ENCODE data around the gene INPP4A.

INPP4A gene

GRCh38 chr2:98478088-98478551 is 33.5 kb downstream of the INPP4A start:
- no peak for DNase-seq

DNA sequence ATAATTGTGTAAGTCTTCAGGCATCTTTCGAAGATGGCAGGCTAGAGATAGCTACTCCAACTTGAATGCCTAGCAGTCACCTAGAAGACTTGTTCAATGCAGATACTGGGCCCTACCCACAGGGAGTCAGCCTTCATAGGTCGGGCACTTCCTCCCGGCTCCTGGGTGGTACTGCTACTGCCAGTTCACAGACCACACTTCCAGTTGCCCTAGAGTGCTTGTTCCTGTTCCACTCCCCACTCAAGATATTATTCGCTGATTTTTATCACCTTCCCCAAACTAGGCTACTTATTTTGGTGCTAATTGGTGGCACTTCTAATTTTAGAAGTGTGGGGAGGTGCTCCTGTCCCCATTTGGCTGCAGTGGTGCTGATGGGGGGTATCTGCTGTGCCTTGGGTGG is 34.2 kb downstream of the INPP4A start:
- DNase-seq, result no peak

DNA sequence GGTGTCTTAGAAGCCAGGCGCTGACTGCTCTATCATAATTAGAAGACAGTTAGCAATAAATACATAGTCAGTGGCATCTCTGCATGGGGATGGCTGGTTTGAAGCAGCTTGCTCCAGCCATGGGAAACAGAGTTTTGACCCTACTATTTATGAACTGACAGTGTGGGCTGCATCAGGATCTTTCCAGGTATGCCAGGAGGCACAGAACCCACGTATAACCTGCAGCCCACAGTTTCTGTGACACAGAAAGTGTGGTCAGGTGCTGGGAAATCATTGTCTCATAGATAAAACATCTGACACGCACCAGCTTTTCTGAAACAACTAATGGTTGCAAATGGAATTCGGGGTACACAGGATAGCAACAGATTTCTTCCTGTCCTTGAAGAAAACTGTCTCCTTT is 34.7 kb downstream of the INPP4A start:
- no peak for DNase-seq

- no peak for DNase-seq
These were observed 35.4 kb downstream of the INPP4A start for GRCh38 chr2:98479959-98480524.

GRCh38 chr2:98480598-98480997 is 35.9 kb downstream of the INPP4A start:
- DNase-seq, result no peak

DNA sequence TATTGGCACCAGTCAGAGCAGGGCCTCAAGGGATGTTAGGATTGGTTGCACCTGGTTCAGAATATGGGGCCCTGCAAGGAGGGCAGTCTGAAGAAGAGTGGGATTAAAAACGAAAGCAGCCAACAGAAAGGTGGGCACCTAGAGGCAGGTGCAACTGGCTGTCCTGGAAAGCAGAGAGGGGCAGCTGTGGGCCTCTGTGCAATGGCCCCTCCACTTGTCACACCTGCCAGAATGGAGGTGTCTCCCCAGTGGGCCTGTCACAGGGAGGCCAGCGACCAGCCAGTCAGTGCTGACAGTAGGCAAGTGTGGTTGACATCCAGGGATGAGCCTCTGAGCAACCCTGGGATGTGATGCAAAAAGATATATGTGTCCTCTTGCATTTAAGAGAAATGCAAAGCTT is 37.7 kb downstream of the INPP4A start:
- DNase-seq, result no peak

DNA sequence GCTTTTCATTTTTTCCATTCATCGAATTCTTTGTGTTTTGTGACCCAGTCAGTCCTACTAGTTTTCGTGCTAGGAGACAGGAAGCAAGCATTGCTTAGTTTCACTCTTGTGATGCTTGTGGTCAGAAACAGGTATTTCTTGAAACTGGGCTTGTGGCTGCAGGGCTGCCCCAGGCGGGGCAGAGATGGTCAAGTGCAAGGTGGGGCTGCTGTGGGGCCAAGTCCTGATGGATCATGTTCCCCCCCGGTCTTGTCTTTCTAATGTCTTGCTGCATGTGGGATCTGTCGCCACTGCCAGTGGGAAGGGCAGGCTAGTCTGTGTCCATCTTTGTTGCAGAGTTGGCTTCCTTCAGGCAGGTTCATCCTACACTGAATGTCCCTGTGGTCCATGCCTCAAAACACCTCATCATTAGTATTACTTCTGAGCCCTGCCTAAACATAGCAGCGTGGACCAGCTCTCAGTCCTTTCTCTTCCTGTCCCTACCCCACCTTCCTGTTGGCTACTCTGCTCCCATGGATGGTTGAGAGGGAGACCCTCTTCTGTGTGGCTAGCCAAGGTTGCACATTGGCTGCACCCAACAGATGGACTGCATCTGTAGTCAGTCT is 38.7 kb downstream of the INPP4A start:
- no peak for DNase-seq

- DNase-seq, result no peak
These were observed 39.5 kb downstream of the INPP4A start for GRCh38 chr2:98484121-98484557.

DNA sequence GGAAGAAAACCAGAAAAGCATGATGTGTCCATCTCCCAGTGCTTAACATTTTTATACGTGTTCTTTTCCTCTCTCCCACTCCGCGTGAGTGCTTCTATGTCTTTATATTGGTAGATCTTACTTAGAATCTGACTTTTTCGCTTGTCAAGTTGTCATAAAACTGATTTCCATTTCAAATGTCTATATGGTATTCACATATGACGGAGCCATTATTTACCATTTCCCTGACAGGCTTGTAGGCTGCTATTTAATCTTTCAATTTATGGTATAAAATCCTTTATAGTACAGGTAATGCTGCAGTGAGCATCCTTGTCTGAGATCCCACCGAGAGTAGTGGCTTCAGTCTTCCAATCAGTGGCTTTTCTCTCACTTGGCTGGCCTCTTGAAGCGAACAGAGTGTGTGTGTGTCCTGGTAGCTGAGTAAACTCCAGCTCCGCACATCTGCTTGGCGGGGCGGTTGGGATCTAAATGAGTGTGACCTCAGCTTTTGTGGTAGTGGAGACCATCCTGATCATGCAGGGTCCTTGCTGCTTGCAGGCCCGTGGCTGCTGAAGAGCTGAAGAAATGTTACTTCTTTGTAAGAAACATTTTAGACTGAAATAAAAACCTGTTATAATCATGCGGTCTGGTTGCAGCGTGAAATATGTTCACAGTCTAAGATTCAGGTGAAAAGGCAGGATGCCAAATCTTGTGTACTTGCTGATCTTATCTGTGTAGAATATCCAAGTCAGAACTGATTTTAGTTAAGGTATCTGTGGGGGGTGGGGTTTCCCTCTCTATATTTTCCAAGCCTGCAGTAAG is 40.2 kb downstream of the INPP4A start:
- no peak for DNase-seq

DNA sequence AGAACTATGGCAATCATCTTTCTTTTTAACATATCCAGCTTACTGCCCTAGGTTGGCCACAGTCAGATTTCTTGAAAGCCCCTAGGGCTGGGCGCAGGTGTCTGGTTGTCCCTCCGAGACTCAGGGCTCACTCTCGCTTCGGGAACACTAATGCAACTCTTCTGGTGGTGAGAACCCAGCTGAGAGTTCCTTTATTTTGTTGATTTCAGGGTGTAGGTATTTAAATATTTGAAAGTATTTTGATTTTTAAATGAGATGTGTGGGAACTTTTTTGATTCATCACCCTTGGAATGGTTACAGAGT is 40.7 kb downstream of the INPP4A start:
- DNase-seq, result no peak

GRCh38 chr2:98486374-98486981 is 41.8 kb downstream of the INPP4A start:
- no peak for DNase-seq

- no peak for DNase-seq
These were observed 42.6 kb downstream of the INPP4A start for GRCh38 chr2:98487101-98487805.

DNA sequence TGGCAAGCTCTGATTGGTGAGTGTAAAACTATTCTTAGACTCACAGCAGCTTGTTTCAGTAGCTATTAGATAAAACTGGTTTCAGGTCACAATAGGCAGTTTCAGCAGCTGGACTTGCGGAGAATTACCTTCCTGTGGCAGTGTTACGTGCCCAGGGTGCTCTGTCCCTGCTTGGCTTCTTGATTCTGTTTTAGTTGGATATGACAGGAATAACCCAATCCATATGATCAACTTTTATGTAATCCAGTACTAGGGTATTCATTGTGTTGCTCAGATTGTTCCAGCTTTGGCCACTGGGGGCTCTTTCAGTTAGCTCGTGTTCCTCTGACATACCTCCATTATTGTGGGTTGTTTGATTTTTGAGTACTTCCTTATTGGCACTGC is 43.1 kb downstream of the INPP4A start:
- no peak for DNase-seq

- DNase-seq, result no peak
These were observed 43.6 kb downstream of the INPP4A start for GRCh38 chr2:98488252-98488651.

DNA sequence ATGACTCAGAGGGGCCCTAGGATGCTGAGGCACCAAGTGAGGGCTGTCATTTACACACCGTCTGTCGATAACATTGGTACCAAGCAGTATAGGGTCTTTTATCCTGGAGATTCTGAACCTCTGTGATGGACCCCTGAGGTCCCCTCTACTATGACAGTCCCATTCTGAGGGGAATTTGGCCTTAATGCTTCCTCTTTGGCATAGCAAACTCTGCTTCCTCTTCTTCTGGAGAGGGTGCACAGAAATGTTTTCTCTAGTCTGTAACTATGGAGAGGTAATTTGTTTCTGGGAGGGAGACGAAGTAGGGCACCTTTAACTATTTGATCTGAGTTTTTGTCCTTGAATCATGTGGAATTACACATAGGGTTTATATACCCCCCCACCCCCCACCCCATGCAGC is 44.8 kb downstream of the INPP4A start:
- no peak for DNase-seq

- DNase-seq, result no peak
These were observed 45.6 kb downstream of the INPP4A start for GRCh38 chr2:98489971-98490962.

DNA sequence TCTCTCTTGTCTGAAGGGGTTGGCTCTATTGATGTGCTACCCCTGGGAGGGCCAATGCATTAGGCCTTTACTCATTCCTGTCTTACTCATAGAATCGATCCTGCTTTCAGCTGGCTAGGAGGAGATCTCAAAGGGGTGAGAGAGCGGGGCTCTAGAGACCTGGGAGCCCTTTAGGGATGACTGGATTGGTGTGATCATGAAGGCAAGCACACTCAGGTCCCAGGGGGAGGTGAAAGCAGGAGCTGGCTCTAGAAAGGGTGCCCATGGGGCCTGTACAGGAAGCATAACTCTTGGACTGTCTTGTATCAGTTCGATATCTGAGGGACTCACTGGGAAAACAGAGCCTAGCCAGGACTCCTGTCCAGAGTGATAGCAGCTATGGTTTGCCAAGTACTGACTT is 47.8 kb downstream of the INPP4A start:
- DNase-seq, result no peak

DNA sequence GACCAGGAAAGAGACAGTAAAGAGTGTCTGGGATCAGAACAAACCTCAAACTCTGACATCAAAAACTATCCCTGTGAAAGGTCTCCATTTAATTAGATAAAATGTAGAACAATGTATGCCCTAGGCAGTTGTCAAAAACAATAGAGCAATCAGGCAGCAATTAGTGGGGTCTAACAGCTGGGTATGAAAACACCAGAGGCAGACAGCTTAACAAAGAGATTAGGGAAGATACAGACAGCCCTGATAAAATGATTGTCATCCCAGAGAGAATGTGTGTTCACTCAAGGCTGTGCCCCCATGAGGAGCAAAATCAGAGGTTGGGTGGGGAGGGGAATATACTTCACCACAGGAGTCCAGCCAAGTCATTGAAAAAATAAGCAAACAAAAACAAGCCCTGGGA is 50.0 kb downstream of the INPP4A start:
- DNase-seq, result no peak

- DNase-seq, result no peak
These were observed 52.3 kb downstream of the INPP4A start for GRCh38 chr2:98496750-98497493.

- no peak for DNase-seq
These were observed 54.2 kb downstream of the INPP4A start for GRCh38 chr2:98498703-98499440.

DNA sequence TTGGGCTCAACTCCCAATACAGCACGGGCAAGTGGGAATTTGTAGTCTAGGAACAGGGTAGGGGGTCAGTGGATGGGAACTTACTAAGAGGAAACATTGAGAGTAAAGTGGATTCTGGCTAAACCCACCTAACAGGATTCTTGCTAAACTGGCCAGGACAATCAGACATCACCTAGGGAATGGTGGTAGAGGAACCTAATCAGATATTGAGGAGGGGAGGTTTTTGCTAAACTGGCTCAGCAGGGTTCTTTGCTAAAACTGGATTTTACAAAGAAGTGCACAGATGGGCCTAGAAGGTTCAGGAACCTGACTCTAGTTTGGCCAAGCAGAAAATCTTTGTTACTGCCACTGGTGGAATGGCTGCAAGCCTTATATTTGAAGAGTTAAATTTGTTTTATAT is 55.9 kb downstream of the INPP4A start:
- no peak for DNase-seq

All from NCI-H1436 treated with DMSO at 0.1 percent for 48 hours (cell line).